CD14-positive monocyte (primary cell): ENCODE measurements around the gene SIRPD. TPM values are rescaled to one million over a fixed set of nuclear protein-coding genes. Genes with fewer than 3 reads are reported as not detected.

Experiments used
- DNase-seq, 3 donors: peaks; one replicate each; pipeline ENCODE4 v3.0.0-alpha.2; 2011 to 2022
- H2AFZ ChIP-seq: 2 replicates; pipeline ENCODE4 v1.6.0; 2012; ENCODE audit warnings: mild to moderate bottlenecking, low read depth, low read length, inconsistent platforms; ENCODE audit not compliant: insufficient read depth, poor library complexity, severe bottlenecking
- H3K27ac ChIP-seq, 2 donors: 1 replicate in 1 of 2; 2 replicates in 1 of 2; pipeline ENCODE4 v1.5.1; 2012 to 2013; ENCODE audit warnings: low read length in 2 of 2, control low read depth in 1 of 2, inconsistent platforms in 1 of 2, low read depth in 1 of 2, mild to moderate bottlenecking in 1 of 2
- H3K27me3 ChIP-seq, 2 donors: one replicate each; pipeline versions ENCODE4 v1.6.0 to v1.6.1; 2011 to 2013; ENCODE audit warnings: low read length in 2 of 2; ENCODE audit not compliant: control insufficient read depth in 2 of 2, insufficient read depth in 2 of 2
- H3K36me3 ChIP-seq, 2 donors: replicated peaks in 1 of 2; 1 replicate in 1 of 2; 2 replicates in 1 of 2; pipeline versions ENCODE4 v1.5.1 to v1.6.1; 2012 to 2013; ENCODE audit warnings: low read length in 2 of 2, control low read depth in 1 of 2, inconsistent platforms in 1 of 2, mild to moderate bottlenecking in 1 of 2; ENCODE audit not compliant: insufficient read depth in 2 of 2, control insufficient read depth in 1 of 2
- H3K4me1 ChIP-seq, 2 donors: 1 replicate in 1 of 2; 2 replicates in 1 of 2; pipeline versions ENCODE4 v1.5.1 to v1.6.1; 2012 to 2013; ENCODE audit warnings: low read length in 2 of 2, control low read depth in 1 of 2, inconsistent platforms in 1 of 2, mild to moderate bottlenecking in 1 of 2, moderate library complexity in 1 of 2; ENCODE audit not compliant: insufficient read depth in 2 of 2, control insufficient read depth in 1 of 2
- H3K4me2 ChIP-seq: replicated peaks from 2 replicates; pipeline ENCODE3; 2012; ENCODE audit warnings: low read length, moderate library complexity, mild to moderate bottlenecking; ENCODE audit not compliant: poor library complexity, severe bottlenecking; ENCODE audit errors: extremely low read depth
- H3K4me3 ChIP-seq, 3 experiments: fragments of 200-600 bp in 1 of 3; sonication (generic) in 1 of 3; replicated peaks in 1 of 3; 1 replicate in 2 of 3; 2 replicates in 1 of 3; pipeline ENCODE4 v1.5.1; 2011 to 2013; ENCODE audit warnings: low read length in 3 of 3, mild to moderate bottlenecking in 3 of 3, control low read depth in 2 of 3, low read depth in 2 of 3, inconsistent platforms in 1 of 3, moderate library complexity in 1 of 3
- H3K79me2 ChIP-seq: 2 replicates; pipeline ENCODE4 v1.6.0; 2012; ENCODE audit warnings: mild to moderate bottlenecking, control low read depth, inconsistent platforms, low read length, moderate library complexity; ENCODE audit not compliant: insufficient read depth
- H3K9ac ChIP-seq: 2 replicates; pipeline ENCODE4 v1.6.0; 2017; ENCODE audit warnings: low read length, mild to moderate bottlenecking; ENCODE audit not compliant: insufficient read depth, poor library complexity, severe bottlenecking
- H3K9me3 ChIP-seq, 2 donors: replicated peaks in 1 of 2; 1 replicate in 1 of 2; 2 replicates in 1 of 2; pipeline versions ENCODE4 v1.5.1 to v1.6.1; 2012 to 2013; ENCODE audit warnings: low read length in 2 of 2, control low read depth in 1 of 2; ENCODE audit not compliant: control insufficient read depth in 1 of 2, insufficient read depth in 1 of 2
- H4K20me1 ChIP-seq: 2 replicates; pipeline ENCODE4 v1.6.0; 2012; ENCODE audit warnings: mild to moderate bottlenecking, low read length, control low read depth, moderate library complexity; ENCODE audit not compliant: insufficient read depth
- H3K27ac Mint-ChIP-seq, 7 donors: one replicate each; pipeline ENCODE4 v1.8.0; 2020; ENCODE audit warnings: mild to moderate bottlenecking in 7 of 7, mixed read lengths in 7 of 7, moderate library complexity in 6 of 7, inconsistent platforms in 2 of 7
- H3K27me3 Mint-ChIP-seq, 3 donors: one replicate each; pipeline ENCODE4 v1.8.0; 2021 to 2022; ENCODE audit warnings: low read depth in 3 of 3, mild to moderate bottlenecking in 3 of 3, mixed read lengths in 3 of 3, moderate library complexity in 3 of 3, inconsistent platforms in 1 of 3
- H3K36me3 Mint-ChIP-seq, 2 donors: one replicate each; pipeline ENCODE4 v1.8.0; 2020; ENCODE audit warnings: mixed read lengths in 2 of 2, inconsistent platforms in 1 of 2, mild to moderate bottlenecking in 1 of 2
- H3K4me1 Mint-ChIP-seq: one replicate; pipeline ENCODE4 v1.8.0; 2020; ENCODE audit warnings: mild to moderate bottlenecking, mixed read lengths
- H3K4me3 Mint-ChIP-seq, 2 donors: one replicate each; pipeline ENCODE4 v1.8.0; 2020; ENCODE audit warnings: mild to moderate bottlenecking in 2 of 2, mixed read lengths in 2 of 2, moderate library complexity in 1 of 2
- H3K9me3 Mint-ChIP-seq, 7 donors: one replicate each; pipeline ENCODE4 v1.8.0; 2020 to 2022; ENCODE audit warnings: mixed read lengths in 7 of 7, mild to moderate bottlenecking in 6 of 7, moderate library complexity in 6 of 7, inconsistent platforms in 2 of 7
- WGBS: methylation state at CpG from one replicate; pipeline ENCODE4 v1.1.5; 2013; ENCODE audit warnings: missing lambda C conversion rate; ENCODE audit not compliant: insufficient coverage; 5-methylcytosine and 5-hydroxymethylcytosine counted together
- intact Hi-C, 2 donors: fragments of 100-400 bp; cut with micrococcal nuclease; formaldehyde crosslinking; loops; one replicate each; pipeline versions ENCODE4 v1.15.0 to v1.15.1; 2023
- polyA plus RNA-seq, 3 donors: library from polyadenylated mRNA; depleted of rRNA in 1 of 3; unstranded in 2 of 3; stranded (reverse) in 1 of 3; fragments of 300-500 nt in 2 of 3; fragments of >200 nt in 1 of 3; fragmentation: Illumina TruSeq in 2 of 3; gene quantifications; 1 replicate in 2 of 3; 2 replicates in 1 of 3; pipeline ENCODE4 v1.2.3, GENCODE V29; 2012 to 2021
- TF ChIP-seq, protein P1 (sequence below): fragments of 200-600 bp; IDR thresholded peaks from one replicate; pipeline ENCODE4 v1.8.0; 2022; ENCODE audit warnings: antibody characterized with exemption, mild to moderate bottlenecking

SIRPD gene
- polyA plus RNA-seq, 3 donors, result 3.9 to 13.0 (median 12.0) TPM

DNA sequence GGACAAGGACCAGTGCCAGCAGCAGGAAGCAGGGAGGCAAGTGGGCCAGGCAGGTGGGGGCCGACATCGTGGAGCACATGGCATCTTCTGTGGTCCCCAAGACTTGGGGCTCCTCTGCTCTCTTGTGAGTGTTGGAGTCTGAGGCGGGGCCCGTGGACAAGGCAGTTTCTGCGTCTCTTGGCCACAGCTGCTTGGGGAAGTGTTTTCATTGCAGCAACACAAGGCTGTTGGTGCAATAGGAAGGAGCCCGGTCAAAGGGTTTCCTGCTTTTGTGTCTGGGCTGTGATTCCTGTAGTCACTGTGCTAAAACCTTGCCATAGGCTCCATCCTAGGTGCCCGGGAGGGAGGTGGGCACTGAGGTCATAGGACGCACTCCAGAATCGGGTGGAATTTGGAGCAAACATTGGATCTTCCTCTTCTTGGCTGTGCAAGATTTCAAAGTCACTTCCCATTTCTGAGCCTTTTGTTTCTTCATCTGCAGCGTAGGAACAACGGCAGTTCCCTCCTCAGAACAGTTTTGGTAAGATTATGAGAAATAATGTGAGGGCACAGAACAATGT, 66.1 kb downstream of the SIRPD start, which contains the start of gene SIRPB2:
Gene SIRPB2, minus strand, starts transcription at position 140 of the 560 bp plus-strand sequence. Its CDS starts 61 bp downstream, at position 79.
- H3K9me3 Mint-ChIP-seq, result no peaks in the 10 kb centered on the region
- H3K4me1 ChIP-seq, result peaks cover 61 to 93% of the 10 kb centered on the region in 2 donors
- no peaks in the 10 kb centered on the region for H3K9me3 ChIP-seq
- H3K4me2 ChIP-seq, result peak within 1 kb of the TSS; percentile 92
- H3K27ac ChIP-seq, result peak within 1 kb of the TSS; percentile 97
- peaks cover 12 to 21% of the 10 kb centered on the region in 2 donors for H3K36me3 Mint-ChIP-seq
- intact Hi-C loops, result loop anchor here in 1 of 2 donors (10.0 kb wide), 1 partner anchor 97 kb away; the partner anchor contains the start of gene FKBP1A
- peak; percentile 88 to 93 (median 89) for DNase-seq
- peaks cover 35% of the 10 kb centered on the region for H4K20me1 ChIP-seq
- H3K27ac Mint-ChIP-seq, result peak within 1 kb of the TSS; percentile 95 to 99 (median 98)
- H3K4me1 Mint-ChIP-seq, result peaks cover 79% of the 10 kb centered on the region
- TF ChIP-seq, protein P1, sequence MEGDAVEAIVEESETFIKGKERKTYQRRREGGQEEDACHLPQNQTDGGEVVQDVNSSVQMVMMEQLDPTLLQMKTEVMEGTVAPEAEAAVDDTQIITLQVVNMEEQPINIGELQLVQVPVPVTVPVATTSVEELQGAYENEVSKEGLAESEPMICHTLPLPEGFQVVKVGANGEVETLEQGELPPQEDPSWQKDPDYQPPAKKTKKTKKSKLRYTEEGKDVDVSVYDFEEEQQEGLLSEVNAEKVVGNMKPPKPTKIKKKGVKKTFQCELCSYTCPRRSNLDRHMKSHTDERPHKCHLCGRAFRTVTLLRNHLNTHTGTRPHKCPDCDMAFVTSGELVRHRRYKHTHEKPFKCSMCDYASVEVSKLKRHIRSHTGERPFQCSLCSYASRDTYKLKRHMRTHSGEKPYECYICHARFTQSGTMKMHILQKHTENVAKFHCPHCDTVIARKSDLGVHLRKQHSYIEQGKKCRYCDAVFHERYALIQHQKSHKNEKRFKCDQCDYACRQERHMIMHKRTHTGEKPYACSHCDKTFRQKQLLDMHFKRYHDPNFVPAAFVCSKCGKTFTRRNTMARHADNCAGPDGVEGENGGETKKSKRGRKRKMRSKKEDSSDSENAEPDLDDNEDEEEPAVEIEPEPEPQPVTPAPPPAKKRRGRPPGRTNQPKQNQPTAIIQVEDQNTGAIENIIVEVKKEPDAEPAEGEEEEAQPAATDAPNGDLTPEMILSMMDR, result no peak
- no peaks in the 10 kb centered on the region for H3K27me3 ChIP-seq
- H3K79me2 ChIP-seq, result peaks cover 73% of the 10 kb centered on the region
- peak within 1 kb of the TSS; percentile 34 for H2AFZ ChIP-seq
- H3K4me3 ChIP-seq, result peak within 1 kb of the TSS; percentile 71 to 97 (median 89)
- peak within 1 kb of the TSS; percentile 83 for H3K9ac ChIP-seq
- peak within 1 kb of the TSS; percentile 93 to 97 for H3K4me3 Mint-ChIP-seq
- peaks cover 0 to 10% of the 10 kb centered on the region in 2 donors for H3K36me3 ChIP-seq
- WGBS, result 0% methylated on average over 5 of the region's 11 CpGs
- H3K27me3 Mint-ChIP-seq, result peaks cover 0 to 3% (median 0%) of the 10 kb centered on the region in 3 donors

DNA sequence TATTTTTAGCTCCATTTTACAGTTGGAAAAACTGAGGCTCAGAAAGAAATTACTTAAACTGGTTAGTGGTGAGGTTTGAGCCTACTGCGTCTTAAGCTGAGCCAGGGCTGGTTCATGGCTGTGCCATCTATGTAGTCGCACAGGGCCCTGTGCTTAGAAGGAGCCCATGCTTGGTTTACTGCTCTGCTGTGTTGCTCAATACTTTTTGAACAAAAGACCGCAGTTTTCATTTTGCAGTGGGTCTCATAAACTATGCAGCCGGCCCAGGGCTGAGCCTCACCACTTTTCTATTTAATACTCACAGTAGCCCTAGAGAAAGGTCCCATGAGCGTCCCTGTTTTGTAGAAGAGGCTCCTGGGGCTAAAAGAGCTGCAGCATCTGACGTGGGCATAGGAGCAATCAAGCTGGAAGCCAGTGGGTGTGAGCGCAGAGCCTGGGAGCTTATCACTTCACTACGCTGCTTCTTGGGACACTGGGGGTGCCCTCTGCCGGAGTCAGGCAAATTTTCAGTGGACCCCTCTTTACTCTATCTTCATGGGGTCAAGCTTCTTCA, 66.8 kb downstream of the SIRPD start:
- no peaks in the 10 kb centered on the region for H3K9me3 Mint-ChIP-seq
- Histone ChIP-seq H3K4me2 (peak overlapping the region; percentile 92), H2AFZ (peak overlapping the region; percentile 34), H3K9me3 (no peaks in the 10 kb centered on the region), H3K27ac (peak overlapping the region; percentile 97), H3K4me3 (peak overlapping the region; percentile 71 to 97 (median 89)), H3K27me3 (no peaks in the 10 kb centered on the region), H3K4me1 (peaks cover 66 to 98% of the 10 kb centered on the region in 2 donors), H3K79me2 (peaks cover 79% of the 10 kb centered on the region), H3K36me3 (peaks cover 0 to 10% of the 10 kb centered on the region in 2 donors), H3K9ac (peak overlapping the region; percentile 83), H4K20me1 (peaks cover 41% of the 10 kb centered on the region)
- WGBS, result 7% methylated on average over 8 of the region's 9 CpGs
- intact Hi-C loops, result loop anchor here in 1 of 2 donors (10.0 kb wide), 1 partner anchor 96 kb away; the partner anchor contains the start of gene FKBP1A
- H3K4me3 Mint-ChIP-seq, result peak overlapping the region; percentile 93 to 97
- H3K4me1 Mint-ChIP-seq, result peaks cover 82% of the 10 kb centered on the region
- H3K36me3 Mint-ChIP-seq, result peaks cover 12 to 27% of the 10 kb centered on the region in 2 donors
- TF ChIP-seq, protein P1, result no peak
- no peaks in the 10 kb centered on the region for H3K27me3 Mint-ChIP-seq
- H3K27ac Mint-ChIP-seq, result peak overlapping the region; percentile 95 to 99 (median 98)
- DNase-seq, result peak in 2 of 3 donors; percentile 33 to 42
